Neuron (in vitro differentiated cells): ENCODE results near the gene BIRC5.

Experiments used
- H2AFZ ChIP-seq: one replicate; pipeline ENCODE4 v1.6.1; 2013; ENCODE audit warnings: low read depth, mild to moderate bottlenecking, inconsistent platforms, low read length, moderate library complexity
- H3K27me3 ChIP-seq: one replicate; pipeline ENCODE4 v1.6.1; 2013; ENCODE audit warnings: low read length; ENCODE audit not compliant: insufficient read depth
- H3K36me3 ChIP-seq: one replicate; pipeline ENCODE4 v1.6.1; 2013; ENCODE audit warnings: low read length; ENCODE audit not compliant: insufficient read depth
- H3K4me1 ChIP-seq: one replicate; pipeline ENCODE4 v1.6.1; 2013; ENCODE audit warnings: low read length; ENCODE audit not compliant: insufficient read depth
- H3K4me3 ChIP-seq: 2 replicates; pipeline ENCODE4 v1.5.1; 2013; ENCODE audit warnings: mild to moderate bottlenecking, low read length, moderate library complexity
- H3K9me3 ChIP-seq: one replicate; pipeline ENCODE4 v1.6.1; 2013; ENCODE audit warnings: low read length

The BIRC5 gene

DNA sequence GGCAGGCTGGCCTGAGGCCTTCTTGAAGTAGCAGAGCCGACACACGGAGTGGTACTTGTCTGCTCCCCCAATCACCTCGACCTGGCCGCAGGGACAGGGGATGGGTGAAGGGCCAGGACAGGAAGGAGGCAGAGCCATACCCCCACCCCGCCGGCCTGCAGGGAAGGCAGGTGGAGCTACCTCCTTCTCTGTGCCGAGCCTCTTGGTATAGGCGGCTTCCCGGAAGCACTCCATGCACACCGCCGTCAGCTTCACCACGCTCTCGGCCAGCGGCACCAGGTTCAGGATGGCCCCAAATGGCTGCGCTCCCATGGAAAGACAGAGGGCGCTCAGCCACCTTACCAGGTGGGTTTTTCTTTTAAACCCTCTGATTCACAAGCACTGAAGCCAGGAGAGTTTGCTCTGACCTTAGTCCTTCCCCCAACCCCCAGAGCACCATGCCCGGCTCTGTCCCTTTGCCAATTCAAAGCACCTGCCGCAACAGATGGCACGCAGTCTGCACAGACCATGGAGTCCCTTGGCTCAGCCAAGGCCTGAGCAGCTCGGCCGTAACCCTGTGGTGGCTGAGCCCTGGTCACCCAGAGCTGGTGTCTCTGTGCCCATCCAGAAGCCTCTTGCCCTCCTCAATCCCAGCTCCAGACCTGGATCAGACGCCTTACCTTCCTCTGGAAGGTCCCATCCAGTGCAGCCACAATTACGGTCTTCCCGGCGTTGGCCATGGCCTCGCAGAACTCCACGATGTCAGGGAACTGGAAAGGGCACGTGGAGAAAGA, 39.0 kb upstream of the BIRC5 start:
- Histone ChIP-seq H2AFZ (no peak overlapping the region), H3K4me3 (no peak overlapping the region), H3K27me3 (no peaks in the 10 kb centered on the region), H3K4me1 (peaks cover 2% of the 10 kb centered on the region), H3K9me3 (no peaks in the 10 kb centered on the region), H3K36me3 (peaks cover 43% of the 10 kb centered on the region)

DNA sequence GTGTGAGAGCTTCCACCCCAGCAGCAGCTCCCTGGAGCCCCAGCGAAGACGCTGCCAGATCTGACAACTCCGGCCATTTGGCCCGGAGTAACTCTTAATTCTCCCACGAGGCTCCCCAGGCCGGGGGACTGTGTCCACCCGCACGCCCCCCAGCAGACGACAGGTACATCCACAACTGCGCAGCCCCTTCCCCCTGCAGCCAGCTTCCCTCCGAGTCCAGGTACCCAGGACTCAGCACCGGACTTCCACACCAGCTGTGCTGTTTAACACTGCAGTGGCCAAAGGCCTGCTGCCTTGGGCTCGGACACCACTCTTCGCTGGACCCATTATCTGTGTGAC, 38.4 kb upstream of the BIRC5 start:
- peaks cover 45% of the 10 kb centered on the region for H3K36me3 ChIP-seq

DNA sequence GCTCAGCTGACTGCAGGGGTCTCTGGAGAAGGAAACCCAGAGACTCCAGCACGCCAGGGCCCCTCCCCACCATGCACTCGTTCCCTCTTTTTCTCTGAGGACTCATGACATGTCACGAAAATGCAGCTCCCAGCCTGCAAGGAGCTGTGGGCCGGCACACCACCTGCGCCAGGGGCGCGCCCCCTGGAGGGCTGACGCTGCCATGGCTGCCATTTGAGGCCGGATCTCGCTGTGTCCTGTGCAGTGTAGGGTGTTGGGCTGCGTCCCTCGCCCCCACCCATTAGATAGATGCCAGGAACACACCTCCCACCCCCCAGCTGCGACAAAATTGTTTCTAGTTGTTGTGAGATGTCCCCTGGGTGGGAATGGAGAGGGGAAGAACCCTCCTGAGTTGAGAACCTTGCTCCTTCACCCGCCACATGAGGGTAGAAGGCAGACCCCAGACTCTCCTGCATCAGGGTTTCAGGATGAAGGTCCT, 37.5 kb upstream of the BIRC5 start:
- Histone ChIP-seq H3K4me1 (peaks cover 2% of the 10 kb centered on the region), H3K9me3 (no peaks in the 10 kb centered on the region), H3K4me3 (no peak overlapping the region), H2AFZ (no peak overlapping the region), H3K27me3 (no peaks in the 10 kb centered on the region), H3K36me3 (peaks cover 45% of the 10 kb centered on the region)

More for the DNA sequence above, 38.4 kb upstream of the BIRC5 start:
- no peaks in the 10 kb centered on the region for H3K27me3 ChIP-seq
- no peak overlapping the region for H2AFZ ChIP-seq
- H3K9me3 ChIP-seq, result no peaks in the 10 kb centered on the region
- no peak overlapping the region for H3K4me3 ChIP-seq
- peaks cover 2% of the 10 kb centered on the region for H3K4me1 ChIP-seq

DNA sequence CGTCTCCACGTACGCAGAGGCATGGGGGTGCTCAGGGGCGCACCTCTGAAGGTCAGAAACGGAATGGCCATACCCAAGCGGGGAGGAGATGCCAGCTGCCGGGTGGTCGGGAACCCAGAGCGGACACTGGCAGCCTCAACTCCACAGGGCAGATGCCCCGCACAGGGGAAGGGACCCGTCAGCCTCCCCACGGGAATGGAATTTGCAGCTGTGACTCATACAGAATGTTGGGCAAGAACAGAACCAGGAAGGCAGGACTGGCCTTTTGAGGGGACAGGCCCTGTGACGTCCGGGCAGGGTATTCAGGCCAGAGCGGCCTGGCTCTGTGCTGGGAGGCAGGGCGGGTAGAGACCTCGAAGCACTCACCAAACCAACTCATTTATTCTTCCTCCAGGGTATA, 34.7 kb upstream of the BIRC5 start:
- peaks cover 60% of the 10 kb centered on the region for H3K36me3 ChIP-seq
- H3K27me3 ChIP-seq, result no peaks in the 10 kb centered on the region
- H3K4me1 ChIP-seq, result peaks cover 7% of the 10 kb centered on the region
- H3K4me3 ChIP-seq, result no peak overlapping the region
- H2AFZ ChIP-seq, result no peak overlapping the region
- H3K9me3 ChIP-seq, result no peaks in the 10 kb centered on the region

DNA sequence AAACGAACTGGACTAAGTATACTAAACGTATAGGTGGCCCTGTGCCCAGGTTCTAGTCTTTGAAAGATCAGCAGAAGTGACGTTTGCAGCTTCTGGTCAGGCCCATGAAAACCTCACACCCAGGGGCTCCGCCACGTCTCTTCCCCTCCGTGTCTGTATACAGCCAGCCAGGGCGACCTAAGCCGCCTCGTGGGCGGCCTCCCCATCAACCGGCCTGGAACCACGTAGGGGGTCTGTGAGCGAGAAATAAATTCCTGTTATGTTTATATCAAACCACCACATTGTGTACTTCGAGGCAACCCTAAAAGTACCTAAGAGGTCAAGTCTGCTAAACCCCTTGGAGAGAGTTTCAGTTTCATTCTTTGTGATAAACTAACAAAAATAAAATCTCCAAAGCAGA, 34.0 kb upstream of the BIRC5 start:
- Histone ChIP-seq H3K9me3 (no peaks in the 10 kb centered on the region), H2AFZ (no peak overlapping the region), H3K4me1 (peaks cover 14% of the 10 kb centered on the region), H3K4me3 (no peak overlapping the region), H3K36me3 (peaks cover 61% of the 10 kb centered on the region), H3K27me3 (no peaks in the 10 kb centered on the region)

DNA sequence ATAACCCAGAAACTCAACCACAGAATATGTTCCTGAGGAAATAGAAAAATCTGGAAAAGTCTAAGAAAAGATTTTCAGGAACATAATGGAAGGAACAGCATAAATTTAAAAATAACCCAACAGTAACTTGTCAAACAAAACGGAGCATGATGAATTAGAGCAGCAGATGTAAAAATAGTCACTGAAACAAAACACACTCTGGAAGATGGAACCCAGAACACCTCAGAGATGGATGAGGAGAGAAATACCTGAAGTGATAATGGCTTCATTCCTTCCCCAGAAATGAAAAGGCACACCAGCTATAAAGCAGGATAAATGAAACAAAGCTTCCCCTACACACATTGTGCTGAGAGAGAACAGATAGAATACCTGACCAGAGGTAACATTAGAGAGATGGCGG, 33.5 kb upstream of the BIRC5 start:
- H3K27me3 ChIP-seq, result no peaks in the 10 kb centered on the region
- no peak overlapping the region for H3K4me3 ChIP-seq
- H3K4me1 ChIP-seq, result peaks cover 17% of the 10 kb centered on the region
- H3K9me3 ChIP-seq, result no peaks in the 10 kb centered on the region
- H2AFZ ChIP-seq, result no peak overlapping the region
- H3K36me3 ChIP-seq, result peaks cover 58% of the 10 kb centered on the region

DNA sequence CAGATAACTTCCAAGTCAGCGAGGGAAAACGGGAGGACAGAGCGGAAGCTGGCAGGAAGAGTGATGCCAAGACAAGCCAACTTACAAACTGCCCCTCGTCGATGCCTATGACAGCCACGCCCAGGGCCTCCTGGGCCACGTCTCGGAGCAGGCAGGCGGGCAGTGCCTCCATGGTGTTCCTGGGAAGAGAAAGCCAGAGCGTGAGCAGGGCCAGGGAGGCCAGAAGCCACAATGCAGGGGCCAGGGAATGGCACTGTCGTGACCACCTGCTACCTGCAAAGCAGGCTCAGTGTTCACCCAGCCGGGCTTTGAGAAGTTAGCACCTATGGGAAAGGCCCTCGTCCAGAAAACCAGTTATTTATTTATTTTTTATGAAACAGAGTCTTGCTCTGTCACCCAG, 31.5 kb upstream of the BIRC5 start:
- Histone ChIP-seq H3K4me3 (no peak overlapping the region), H3K4me1 (peaks cover 28% of the 10 kb centered on the region), H3K27me3 (no peaks in the 10 kb centered on the region), H3K9me3 (no peaks in the 10 kb centered on the region), H2AFZ (no peak overlapping the region), H3K36me3 (peaks cover 52% of the 10 kb centered on the region)

DNA sequence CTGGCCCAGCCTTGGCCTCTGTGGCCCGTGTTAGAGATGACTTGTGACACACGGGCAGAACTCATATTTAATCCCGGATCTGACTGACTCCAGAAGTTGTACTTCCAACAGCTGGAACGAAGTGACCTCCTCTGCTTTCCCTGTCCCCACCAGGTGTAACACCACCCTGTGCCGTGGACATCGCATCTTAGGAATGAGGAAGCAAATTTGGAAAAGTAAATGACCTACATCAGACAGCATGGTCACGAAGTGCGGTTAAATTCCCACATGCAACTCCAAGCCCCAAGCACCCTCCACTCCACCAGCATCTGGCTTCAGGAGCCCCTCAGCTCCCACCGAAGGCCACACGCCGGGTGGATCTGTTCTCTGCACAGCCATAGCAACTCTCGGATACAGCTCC, 30.1 kb upstream of the BIRC5 start:
- peaks cover 37% of the 10 kb centered on the region for H3K4me1 ChIP-seq
- no peaks in the 10 kb centered on the region for H3K27me3 ChIP-seq
- no peaks in the 10 kb centered on the region for H3K9me3 ChIP-seq
- no peak overlapping the region for H2AFZ ChIP-seq
- H3K36me3 ChIP-seq, result peaks cover 44% of the 10 kb centered on the region
- no peak overlapping the region for H3K4me3 ChIP-seq

DNA sequence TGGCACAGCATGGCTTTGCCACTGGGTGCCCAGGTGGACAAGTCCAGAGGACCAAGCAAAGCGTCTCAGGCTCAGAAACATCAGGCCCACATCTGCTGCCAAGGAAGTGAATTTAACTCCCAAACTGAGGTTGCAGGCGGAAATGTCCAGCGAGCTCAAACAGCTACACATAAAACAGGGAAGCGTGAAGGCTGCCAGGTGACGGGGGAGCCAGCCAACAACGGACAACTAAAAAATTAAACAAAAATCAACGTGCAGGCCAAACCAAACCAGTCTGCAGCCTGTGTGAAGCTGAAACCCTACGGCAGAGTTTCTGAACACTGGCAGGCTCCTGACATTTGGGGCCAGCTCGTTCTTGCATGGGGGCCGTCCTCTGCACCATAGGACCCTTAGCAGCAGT, 29.7 kb upstream of the BIRC5 start:
- Histone ChIP-seq H3K4me1 (peaks cover 37% of the 10 kb centered on the region), H2AFZ (no peak overlapping the region), H3K4me3 (no peak overlapping the region), H3K9me3 (no peaks in the 10 kb centered on the region), H3K36me3 (peaks cover 40% of the 10 kb centered on the region), H3K27me3 (no peaks in the 10 kb centered on the region)

DNA sequence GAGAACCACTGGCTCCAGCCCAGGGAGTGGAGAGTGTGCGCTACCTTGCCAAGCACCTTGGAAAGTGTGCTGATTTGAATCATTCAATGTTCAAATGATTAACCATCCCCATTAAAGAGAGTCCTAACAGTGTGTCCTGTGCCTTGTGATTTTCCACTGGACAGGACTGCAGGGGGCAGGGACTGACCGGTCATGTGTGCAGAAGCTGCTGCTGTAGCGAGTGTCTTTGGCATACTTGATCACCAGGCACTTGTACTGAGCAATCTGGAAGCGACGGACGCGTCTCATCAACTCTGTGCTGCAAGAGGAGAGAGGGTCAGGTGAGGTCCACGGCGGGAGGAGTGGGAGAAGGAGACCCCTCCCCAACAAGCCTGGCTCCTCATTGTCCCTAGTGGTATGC, 29.2 kb upstream of the BIRC5 start:
- H3K9me3 ChIP-seq, result no peaks in the 10 kb centered on the region
- H2AFZ ChIP-seq, result no peak overlapping the region
- peaks cover 38% of the 10 kb centered on the region for H3K36me3 ChIP-seq
- no peaks in the 10 kb centered on the region for H3K27me3 ChIP-seq
- peaks cover 37% of the 10 kb centered on the region for H3K4me1 ChIP-seq
- no peak overlapping the region for H3K4me3 ChIP-seq

DNA sequence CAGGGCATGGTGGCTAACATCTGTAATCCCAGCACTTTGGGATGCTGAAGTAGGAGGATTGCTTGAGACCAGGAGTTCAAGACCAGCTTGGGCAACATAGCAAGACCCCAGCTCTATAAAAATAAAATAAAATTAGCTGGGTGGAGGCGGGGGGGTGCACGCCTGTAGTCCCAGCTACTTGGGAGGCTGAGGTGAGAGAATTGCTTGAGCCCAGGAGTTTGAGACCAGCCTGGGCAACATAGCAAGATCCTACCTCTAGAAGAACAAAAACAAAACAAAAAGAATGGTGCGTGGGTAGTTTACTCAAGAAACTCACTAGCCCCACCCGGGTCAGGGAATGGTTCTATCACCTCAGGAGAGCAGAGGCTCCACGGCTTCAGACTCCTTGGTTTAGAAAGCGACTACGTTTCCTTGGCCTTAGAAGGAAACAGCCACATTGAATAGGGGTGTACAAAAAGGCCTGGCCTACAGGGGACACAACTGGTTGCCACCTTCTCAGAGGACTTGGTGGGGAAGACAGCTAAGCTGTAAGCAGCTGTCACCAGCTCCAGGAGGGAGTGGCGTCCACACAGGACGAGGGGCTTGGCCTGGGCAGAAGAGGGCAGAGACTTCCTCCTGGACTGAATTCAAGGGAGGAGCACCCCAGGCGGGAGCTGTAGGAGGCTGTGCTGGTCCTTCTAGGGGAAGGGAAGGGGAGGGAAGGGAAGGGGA, 27.9 kb upstream of the BIRC5 start:
- Histone ChIP-seq H3K36me3 (peaks cover 38% of the 10 kb centered on the region), H3K9me3 (no peaks in the 10 kb centered on the region), H3K27me3 (no peaks in the 10 kb centered on the region), H2AFZ (no peak overlapping the region), H3K4me3 (peak overlapping the region; percentile 78), H3K4me1 (peaks cover 37% of the 10 kb centered on the region)

DNA sequence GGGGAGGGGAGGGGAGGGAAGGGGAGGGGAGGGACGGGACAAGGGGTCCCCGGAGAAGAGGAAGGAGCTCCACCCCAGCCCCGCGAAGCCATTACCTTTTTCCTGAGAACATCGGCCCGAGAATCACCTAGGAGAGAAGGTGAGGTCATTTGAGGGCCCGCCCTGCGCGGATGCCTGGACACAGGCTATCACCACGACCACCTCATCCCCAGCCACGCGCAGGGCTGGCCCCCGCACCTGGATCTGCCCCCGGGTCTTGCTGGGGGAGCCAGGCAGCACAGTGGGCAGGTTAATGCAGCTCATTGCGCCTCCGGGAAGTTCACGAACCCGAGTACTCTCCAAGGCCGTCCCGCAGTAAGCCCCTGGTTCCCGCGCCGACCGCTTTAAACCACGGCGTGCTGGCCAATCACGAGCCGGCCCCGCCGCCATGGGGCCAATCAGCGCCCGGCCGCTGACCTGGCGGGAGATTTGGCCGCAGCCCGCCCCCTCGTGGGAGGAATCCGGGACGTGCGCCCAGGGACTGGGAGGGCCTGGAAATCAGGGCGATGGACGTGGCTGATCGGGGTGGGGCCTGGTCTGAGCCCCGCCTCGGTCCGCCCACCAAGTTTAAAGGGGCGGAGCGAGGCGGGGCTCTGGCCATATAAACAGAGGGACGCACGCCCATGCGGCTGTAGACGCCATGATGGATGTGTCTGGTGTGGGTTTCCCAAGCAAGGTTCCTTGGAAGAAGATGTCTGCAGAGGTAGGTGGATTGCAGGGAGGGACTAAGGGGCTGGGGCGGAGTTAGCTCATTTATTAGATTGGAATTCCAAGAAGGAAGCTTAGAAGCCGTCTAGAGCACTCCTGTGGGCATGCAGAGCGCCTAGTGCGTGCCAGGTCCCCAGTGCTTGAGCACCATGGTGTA, 27.1 kb upstream of the BIRC5 start, which contains the start of the genes AFMID and TK1:
Gene AFMID, plus strand, starts transcription at position 671 of the 904 bp plus-strand sequence. Its CDS starts 9 bp downstream, at position 680.
Gene TK1, minus strand, starts transcription at position 361 of the 904 bp plus-strand sequence. Its CDS starts 58 bp downstream, at position 303.
- Histone ChIP-seq H3K4me1 (peaks cover 37% of the 10 kb centered on the region), H3K9me3 (no peaks in the 10 kb centered on the region), H2AFZ (peak within 1 kb of the TSS; percentile 51), H3K4me3 (peak within 1 kb of the TSS; percentile 94), H3K27me3 (no peaks in the 10 kb centered on the region), H3K36me3 (peaks cover 35% of the 10 kb centered on the region)

DNA sequence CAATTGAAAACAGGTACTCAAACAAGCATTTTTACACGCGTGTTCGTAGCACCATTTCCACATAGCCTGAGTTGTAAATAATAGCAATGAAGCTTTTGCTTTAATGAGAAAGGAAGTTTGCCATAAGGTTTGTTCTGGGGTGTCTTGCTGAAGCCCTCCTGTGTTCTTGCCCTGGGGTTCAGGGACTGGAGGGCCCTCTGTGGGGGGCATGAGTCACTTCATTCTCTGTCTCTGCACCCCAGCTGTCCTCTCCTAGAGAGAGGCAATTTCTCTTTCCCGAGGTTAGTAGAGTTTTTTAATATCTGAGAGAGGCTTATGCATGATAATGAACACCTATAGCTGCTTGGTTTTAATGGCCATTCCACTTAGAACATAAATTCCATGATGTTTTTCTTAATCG, 17.3 kb upstream of the BIRC5 start:
- Histone ChIP-seq H3K9me3 (no peaks in the 10 kb centered on the region), H3K4me3 (no peak overlapping the region), H3K27me3 (no peaks in the 10 kb centered on the region), H3K4me1 (peaks cover 4% of the 10 kb centered on the region), H2AFZ (no peak overlapping the region), H3K36me3 (peaks cover 27% of the 10 kb centered on the region)
